ENCODE data around the gene GPC5.

- TF ChIP-seq, protein P1, sequence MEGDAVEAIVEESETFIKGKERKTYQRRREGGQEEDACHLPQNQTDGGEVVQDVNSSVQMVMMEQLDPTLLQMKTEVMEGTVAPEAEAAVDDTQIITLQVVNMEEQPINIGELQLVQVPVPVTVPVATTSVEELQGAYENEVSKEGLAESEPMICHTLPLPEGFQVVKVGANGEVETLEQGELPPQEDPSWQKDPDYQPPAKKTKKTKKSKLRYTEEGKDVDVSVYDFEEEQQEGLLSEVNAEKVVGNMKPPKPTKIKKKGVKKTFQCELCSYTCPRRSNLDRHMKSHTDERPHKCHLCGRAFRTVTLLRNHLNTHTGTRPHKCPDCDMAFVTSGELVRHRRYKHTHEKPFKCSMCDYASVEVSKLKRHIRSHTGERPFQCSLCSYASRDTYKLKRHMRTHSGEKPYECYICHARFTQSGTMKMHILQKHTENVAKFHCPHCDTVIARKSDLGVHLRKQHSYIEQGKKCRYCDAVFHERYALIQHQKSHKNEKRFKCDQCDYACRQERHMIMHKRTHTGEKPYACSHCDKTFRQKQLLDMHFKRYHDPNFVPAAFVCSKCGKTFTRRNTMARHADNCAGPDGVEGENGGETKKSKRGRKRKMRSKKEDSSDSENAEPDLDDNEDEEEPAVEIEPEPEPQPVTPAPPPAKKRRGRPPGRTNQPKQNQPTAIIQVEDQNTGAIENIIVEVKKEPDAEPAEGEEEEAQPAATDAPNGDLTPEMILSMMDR (IDR thresholded peaks at IDR 0.05), result no peak
- no peak for TF ChIP-seq EP300 (IDR thresholded peaks at IDR 0.05)
- no peak for TF ChIP-seq POLR2A (IDR thresholded peaks at IDR 0.05)
- no peak for TF ChIP-seq POLR2AphosphoS5 (IDR thresholded peaks at IDR 0.05)
Observed at GRCh38 chr13:91986761-91987483, 588.5 kb downstream of the GPC5 start.
